IPS-18a (cell line): ENCODE results near the gene CXCL1.
"Not testable (repeated sequence)": the region's sequence is repeated elsewhere in the genome, so short reads cannot be mapped to it uniquely, and the experiment has no call there.

Experiments used
- H3K27ac ChIP-seq: one replicate; pipeline ENCODE4 v1.5.1; 2013; ENCODE audit warnings: low read length
- H3K27me3 ChIP-seq: one replicate; pipeline ENCODE4 v1.6.1; 2013; ENCODE audit warnings: mild to moderate bottlenecking, low read length; ENCODE audit not compliant: control insufficient read depth, insufficient read depth
- H3K36me3 ChIP-seq: one replicate; pipeline ENCODE4 v1.6.1; 2013; ENCODE audit warnings: low read depth, low read length; ENCODE audit not compliant: control insufficient read depth
- H3K4me1 ChIP-seq: one replicate; pipeline ENCODE4 v1.6.1; 2013; ENCODE audit warnings: low read depth, low read length; ENCODE audit not compliant: control insufficient read depth
- H3K4me3 ChIP-seq: one replicate; pipeline ENCODE4 v1.5.1; 2013; ENCODE audit warnings: low read length
- H3K9ac ChIP-seq: one replicate; pipeline ENCODE4 v1.6.1; 2013; ENCODE audit warnings: mild to moderate bottlenecking, low read length, moderate library complexity
- H3K9me3 ChIP-seq: one replicate; pipeline ENCODE4 v1.6.1; 2013; ENCODE audit warnings: low read depth, low read length; ENCODE audit not compliant: control insufficient read depth

CXCL1 gene

DNA sequence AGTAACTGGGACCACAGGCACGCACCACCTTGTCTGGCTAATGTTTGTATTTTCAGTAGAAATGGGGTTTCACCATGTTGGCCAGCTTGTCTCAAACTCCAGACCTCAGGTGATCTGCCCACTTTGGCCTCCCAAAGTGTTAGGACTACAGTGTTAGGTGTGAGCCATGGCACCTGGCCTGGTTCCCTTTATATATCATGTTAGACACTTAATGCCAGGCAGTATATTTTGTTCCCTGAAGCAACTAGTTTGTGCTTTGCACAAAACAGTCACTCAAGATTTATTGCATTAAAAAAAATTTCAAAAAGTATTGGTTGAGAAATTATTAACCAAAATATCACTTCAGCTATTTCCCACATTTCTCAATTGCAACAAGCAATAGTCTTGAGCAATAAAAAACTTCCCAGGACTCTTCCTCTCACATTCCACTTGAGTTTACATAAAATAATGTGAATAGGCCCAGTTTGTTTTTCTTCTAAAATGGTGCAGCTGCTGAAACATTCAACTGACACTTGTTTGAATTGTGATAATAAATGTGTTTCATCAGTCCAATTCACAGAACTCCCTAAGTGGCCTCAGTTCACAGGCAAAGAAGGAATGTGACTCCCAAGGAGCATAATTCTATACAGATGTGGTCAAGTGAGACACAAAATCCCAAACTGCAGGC is 22.7 kb downstream of the CXCL1 start:
- Histone ChIP-seq H3K27me3 (no peaks in the 10 kb centered on the region), H3K9me3 (no peaks in the 10 kb centered on the region), H3K27ac (no peak overlapping the region), H3K4me1 (no peaks in the 10 kb centered on the region), H3K4me3 (no peak overlapping the region), H3K36me3 (no peaks in the 10 kb centered on the region), H3K9ac (no peak overlapping the region)

GRCh38 chr4:73892966-73893365 is 23.8 kb downstream of the CXCL1 start:
- H3K36me3 ChIP-seq: no peaks in the 10 kb centered on the region
- H3K9ac ChIP-seq: no peak overlapping the region
- no peaks in the 10 kb centered on the region for H3K4me1 ChIP-seq
- H3K9me3 ChIP-seq: no peaks in the 10 kb centered on the region
- no peak overlapping the region for H3K4me3 ChIP-seq
- H3K27me3 ChIP-seq: no peaks in the 10 kb centered on the region
- H3K27ac ChIP-seq: no peak overlapping the region

- Histone ChIP-seq H3K36me3 (no peaks in the 10 kb centered on the region), H3K9ac (no peak overlapping the region), H3K4me3 (no peak overlapping the region), H3K4me1 (no peaks in the 10 kb centered on the region), H3K27me3 (no peaks in the 10 kb centered on the region), H3K27ac (no peak overlapping the region), H3K9me3 (no peaks in the 10 kb centered on the region)
Measured at GRCh38 chr4:73894001-73894400, 24.8 kb downstream of the CXCL1 start.

GRCh38 chr4:73895201-73896175 is 26.3 kb downstream of the CXCL1 start:
- Histone ChIP-seq H3K27ac (no peak overlapping the region), H3K9ac (no peak overlapping the region), H3K36me3 (no peaks in the 10 kb centered on the region), H3K27me3 (no peaks in the 10 kb centered on the region), H3K4me3 (no peak overlapping the region), H3K9me3 (no peaks in the 10 kb centered on the region), H3K4me1 (no peaks in the 10 kb centered on the region)

GRCh38 chr4:73896416-73896815 is 27.2 kb downstream of the CXCL1 start:
- H3K36me3 ChIP-seq: no peaks in the 10 kb centered on the region
- no peaks in the 10 kb centered on the region for H3K9me3 ChIP-seq
- H3K27ac ChIP-seq: no peak overlapping the region
- no peak overlapping the region for H3K4me3 ChIP-seq
- no peaks in the 10 kb centered on the region for H3K27me3 ChIP-seq
- H3K9ac ChIP-seq: no peak overlapping the region
- no peaks in the 10 kb centered on the region for H3K4me1 ChIP-seq

DNA sequence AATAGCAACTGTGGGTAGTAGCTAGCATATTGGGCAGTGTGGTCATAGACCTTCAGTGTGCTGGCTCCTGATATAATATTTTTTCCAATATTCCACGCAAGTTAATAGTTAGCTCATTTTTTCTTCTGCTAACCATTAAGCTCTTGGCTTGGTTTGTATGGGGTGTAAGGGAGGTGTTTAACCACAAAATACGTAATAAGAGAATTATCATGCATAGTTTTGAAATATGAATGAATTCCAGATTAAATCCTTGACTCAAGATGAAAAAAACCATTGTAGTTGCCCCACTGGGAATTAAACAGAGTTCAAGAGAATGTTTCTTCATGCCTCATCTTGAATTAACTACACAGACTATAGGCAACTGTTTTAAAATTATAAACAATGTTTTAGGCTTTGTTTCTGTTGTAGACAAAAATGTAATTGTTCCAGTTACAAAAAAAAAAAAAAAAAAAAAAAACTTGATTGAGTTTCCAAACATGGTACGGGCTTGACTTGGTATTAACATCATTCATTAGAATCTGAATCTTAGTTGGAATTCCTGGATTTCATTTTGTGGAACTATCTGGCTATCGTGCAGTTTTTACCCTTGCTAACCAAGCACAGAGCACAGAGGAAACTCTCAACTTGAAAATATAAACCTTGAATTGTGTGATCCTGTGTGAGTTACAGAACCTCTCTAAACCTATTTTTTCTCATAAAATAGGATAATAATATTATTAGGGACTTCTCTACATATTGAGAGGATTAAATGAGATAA is 28.4 kb downstream of the CXCL1 start:
- no peak overlapping the region for H3K4me3 ChIP-seq
- no peaks in the 10 kb centered on the region for H3K36me3 ChIP-seq
- H3K9me3 ChIP-seq: no peaks in the 10 kb centered on the region
- no peaks in the 10 kb centered on the region for H3K4me1 ChIP-seq
- no peak overlapping the region for H3K9ac ChIP-seq
- no peak overlapping the region for H3K27ac ChIP-seq
- no peaks in the 10 kb centered on the region for H3K27me3 ChIP-seq

DNA sequence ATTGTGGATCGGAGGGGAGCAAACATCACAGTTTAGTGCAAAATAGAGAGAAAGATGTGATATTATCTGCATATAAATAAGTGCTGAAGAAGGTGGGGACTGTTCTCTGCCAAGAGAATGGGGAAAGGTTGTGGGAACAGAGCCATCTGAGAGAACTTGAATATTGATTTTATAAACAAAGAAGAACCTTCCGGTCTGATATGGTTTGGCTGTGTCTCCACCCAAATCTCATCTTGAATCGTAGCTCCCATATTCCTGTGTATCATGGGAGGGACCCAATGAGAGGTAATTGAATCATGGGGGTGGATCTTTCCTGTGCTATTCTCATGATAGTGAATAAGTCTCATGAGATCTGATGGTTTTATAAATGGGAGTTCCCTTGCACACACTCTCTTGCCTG is 30.1 kb downstream of the CXCL1 start:
- H3K27ac ChIP-seq, H3K27me3 ChIP-seq, H3K36me3 ChIP-seq, H3K9ac ChIP-seq, H3K4me3 ChIP-seq, H3K9me3 ChIP-seq, H3K4me1 ChIP-seq: not testable (repeated sequence)

GRCh38 chr4:73901031-73901430 is 31.8 kb downstream of the CXCL1 start:
- H3K9me3 ChIP-seq: no peaks in the 10 kb centered on the region
- no peak overlapping the region for H3K27ac ChIP-seq
- no peaks in the 10 kb centered on the region for H3K27me3 ChIP-seq
- no peak overlapping the region for H3K9ac ChIP-seq
- no peak overlapping the region for H3K4me3 ChIP-seq
- no peaks in the 10 kb centered on the region for H3K36me3 ChIP-seq
- no peaks in the 10 kb centered on the region for H3K4me1 ChIP-seq

DNA sequence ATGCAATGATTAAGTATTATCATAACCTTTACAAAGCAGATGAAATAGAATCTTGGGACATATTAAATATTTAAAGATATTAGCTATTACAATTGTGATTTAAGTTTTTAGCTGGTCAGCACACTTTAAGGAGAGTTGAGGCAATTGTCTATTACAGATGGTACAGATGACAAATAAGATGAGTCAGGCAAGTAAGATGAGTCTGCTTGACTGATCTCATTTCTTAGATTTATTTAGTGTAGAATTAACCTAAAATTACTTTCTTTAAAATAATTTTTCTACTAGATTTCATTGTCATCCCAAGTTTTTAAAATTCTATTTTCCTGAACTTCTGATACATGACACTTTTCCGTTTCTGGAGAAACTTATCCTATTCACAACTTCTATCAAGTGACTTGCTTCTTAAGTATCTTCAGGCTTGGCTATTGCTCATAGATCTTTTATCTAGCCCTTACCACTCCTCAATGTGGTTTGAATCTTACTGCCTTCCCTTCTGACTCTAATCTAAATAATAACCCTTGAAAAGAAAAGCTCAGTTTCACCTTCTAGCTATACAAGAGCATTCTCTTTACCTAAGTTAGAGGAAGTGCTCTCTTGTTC is 32.9 kb downstream of the CXCL1 start:
- Histone ChIP-seq H3K4me1 (no peaks in the 10 kb centered on the region), H3K9me3 (no peaks in the 10 kb centered on the region), H3K4me3 (no peak overlapping the region), H3K27ac (no peak overlapping the region), H3K36me3 (no peaks in the 10 kb centered on the region), H3K27me3 (no peaks in the 10 kb centered on the region), H3K9ac (no peak overlapping the region)

- no peaks in the 10 kb centered on the region for H3K36me3 ChIP-seq
- no peak overlapping the region for H3K27ac ChIP-seq
Measured at GRCh38 chr4:73902817-73903547, 33.8 kb downstream of the CXCL1 start.

GRCh38 chr4:73904491-73904890 is 35.3 kb downstream of the CXCL1 start:
- no peaks in the 10 kb centered on the region for H3K4me1 ChIP-seq
- no peaks in the 10 kb centered on the region for H3K27me3 ChIP-seq
- H3K36me3 ChIP-seq: no peaks in the 10 kb centered on the region
- H3K9ac ChIP-seq: no peak overlapping the region
- H3K27ac ChIP-seq: no peak overlapping the region
- H3K9me3 ChIP-seq: no peaks in the 10 kb centered on the region
- no peak overlapping the region for H3K4me3 ChIP-seq

More at GRCh38 chr4:73902817-73903547, 33.8 kb downstream of the CXCL1 start:
- H3K9me3 ChIP-seq: no peaks in the 10 kb centered on the region
- no peaks in the 10 kb centered on the region for H3K27me3 ChIP-seq
- no peak overlapping the region for H3K4me3 ChIP-seq
- no peak overlapping the region for H3K9ac ChIP-seq
- H3K4me1 ChIP-seq: no peaks in the 10 kb centered on the region
